Glutamatergic neuron (in vitro differentiated cells): ENCODE measurements around the gene COL16A1. TPM values are rescaled to one million over a fixed set of nuclear protein-coding genes. Genes with fewer than 3 reads are reported as not detected.

Source experiments
- DNase-seq: peaks from one replicate; pipeline ENCODE4 v3.0.0; 2022
- H3K27ac Mint-ChIP-seq: one replicate; pipeline ENCODE4 v1.8.0; 2020; ENCODE audit warnings: mild to moderate bottlenecking, mixed read lengths, inconsistent platforms; ENCODE audit not compliant: unreplicated experiment
- H3K27me3 Mint-ChIP-seq: one replicate; pipeline ENCODE4 v1.8.0; 2020; ENCODE audit warnings: mild to moderate bottlenecking, moderate library complexity, mixed read lengths, inconsistent platforms; ENCODE audit not compliant: unreplicated experiment
- H3K36me3 Mint-ChIP-seq: one replicate; pipeline ENCODE4 v1.8.0; 2020; ENCODE audit warnings: mild to moderate bottlenecking, mixed read lengths, inconsistent platforms; ENCODE audit not compliant: unreplicated experiment
- H3K4me1 Mint-ChIP-seq: one replicate; pipeline ENCODE4 v1.8.0; 2020; ENCODE audit warnings: mild to moderate bottlenecking, low read depth, mixed read lengths, inconsistent platforms; ENCODE audit not compliant: unreplicated experiment
- H3K4me3 Mint-ChIP-seq: one replicate; pipeline ENCODE4 v1.8.0; 2020; ENCODE audit warnings: mild to moderate bottlenecking, mixed read lengths, inconsistent platforms; ENCODE audit not compliant: unreplicated experiment
- H3K9me3 Mint-ChIP-seq: one replicate; pipeline ENCODE4 v1.8.0; 2020; ENCODE audit warnings: mild to moderate bottlenecking, moderate library complexity, mixed read lengths, inconsistent platforms; ENCODE audit not compliant: unreplicated experiment
- total RNA-seq: library from RNA; stranded (reverse); fragmentation: NEBNext Ultra II Directional; extraction: Animal tissue kit (Norgen Biotek cat#: 25700); gene quantifications from one replicate; pipeline ENCODE4 v1.2.1, GENCODE V29; 2021; ENCODE audit not compliant: unreplicated experiment
- TF ChIP-seq, protein P1 (sequence below): fragments of 200-600 bp; sonication (generic); IDR thresholded peaks from one replicate; pipeline ENCODE4 v1.5.0; 2021; ENCODE audit not compliant: partially characterized antibody, unreplicated experiment

The COL16A1 gene
- total RNA-seq, 1 donor from 2014 or later = 52.2 TPM

DNA sequence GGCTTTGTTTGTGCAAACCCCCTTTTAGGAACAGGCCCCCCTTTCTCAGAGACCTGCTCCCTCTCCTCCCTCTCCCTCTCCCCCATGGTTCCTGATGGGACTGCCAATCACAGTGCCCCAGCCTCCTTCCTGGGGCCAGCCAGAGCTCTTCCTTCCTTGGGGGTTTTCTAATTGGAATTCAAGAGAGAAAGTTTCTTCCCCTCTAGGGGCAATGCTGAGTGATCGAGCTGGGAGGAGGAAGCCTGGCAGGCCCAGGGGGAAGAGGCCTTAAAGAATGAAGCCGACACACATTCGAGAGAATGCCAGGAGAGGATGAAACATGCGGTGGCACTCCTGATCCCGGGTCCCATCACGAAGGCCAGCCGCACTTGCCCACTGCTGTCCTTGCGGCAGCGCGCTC, 21.3 kb upstream of the COL16A1 start:
- H3K4me3 Mint-ChIP-seq = no peak overlapping the region
- peaks cover 2% of the 10 kb centered on the region for H3K9me3 Mint-ChIP-seq
- DNase-seq = no peak
- peaks cover 6% of the 10 kb centered on the region for H3K36me3 Mint-ChIP-seq
- H3K27me3 Mint-ChIP-seq = peaks cover 5% of the 10 kb centered on the region
- no peak overlapping the region for H3K27ac Mint-ChIP-seq
- peaks cover 5% of the 10 kb centered on the region for H3K4me1 Mint-ChIP-seq
- TF ChIP-seq, protein P1, sequence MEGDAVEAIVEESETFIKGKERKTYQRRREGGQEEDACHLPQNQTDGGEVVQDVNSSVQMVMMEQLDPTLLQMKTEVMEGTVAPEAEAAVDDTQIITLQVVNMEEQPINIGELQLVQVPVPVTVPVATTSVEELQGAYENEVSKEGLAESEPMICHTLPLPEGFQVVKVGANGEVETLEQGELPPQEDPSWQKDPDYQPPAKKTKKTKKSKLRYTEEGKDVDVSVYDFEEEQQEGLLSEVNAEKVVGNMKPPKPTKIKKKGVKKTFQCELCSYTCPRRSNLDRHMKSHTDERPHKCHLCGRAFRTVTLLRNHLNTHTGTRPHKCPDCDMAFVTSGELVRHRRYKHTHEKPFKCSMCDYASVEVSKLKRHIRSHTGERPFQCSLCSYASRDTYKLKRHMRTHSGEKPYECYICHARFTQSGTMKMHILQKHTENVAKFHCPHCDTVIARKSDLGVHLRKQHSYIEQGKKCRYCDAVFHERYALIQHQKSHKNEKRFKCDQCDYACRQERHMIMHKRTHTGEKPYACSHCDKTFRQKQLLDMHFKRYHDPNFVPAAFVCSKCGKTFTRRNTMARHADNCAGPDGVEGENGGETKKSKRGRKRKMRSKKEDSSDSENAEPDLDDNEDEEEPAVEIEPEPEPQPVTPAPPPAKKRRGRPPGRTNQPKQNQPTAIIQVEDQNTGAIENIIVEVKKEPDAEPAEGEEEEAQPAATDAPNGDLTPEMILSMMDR = no peak

DNA sequence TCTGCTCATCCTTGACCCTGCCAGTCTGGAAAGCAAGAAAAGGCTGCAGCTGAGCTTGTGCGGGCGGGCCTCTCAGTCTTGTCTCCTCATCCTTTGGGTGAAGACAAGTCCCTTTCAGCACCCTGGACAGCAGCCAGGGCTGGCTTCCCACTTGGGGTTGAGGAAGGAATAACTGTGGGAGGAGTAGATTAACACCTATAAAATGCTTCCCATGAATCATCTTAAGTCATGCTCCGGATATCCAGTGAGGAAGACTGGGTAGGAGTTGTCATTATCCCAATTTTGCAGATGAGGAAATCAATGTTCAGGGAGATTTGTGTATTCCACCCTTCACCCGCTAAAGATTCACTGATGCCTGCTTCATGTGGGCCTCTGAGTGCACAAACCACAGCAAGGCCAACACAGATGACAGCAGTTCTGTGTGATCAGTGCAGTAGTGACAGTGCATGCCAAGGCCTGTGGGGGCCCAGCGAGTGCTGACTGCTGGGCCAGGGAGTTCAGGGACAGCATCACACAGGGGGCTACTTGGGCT, 20.1 kb upstream of the COL16A1 start:
- Mint-ChIP-seq H3K27me3 (peaks cover 3% of the 10 kb centered on the region), H3K9me3 (peaks cover 2% of the 10 kb centered on the region), H3K36me3 (peaks cover 6% of the 10 kb centered on the region), H3K4me1 (peaks cover 6% of the 10 kb centered on the region), H3K4me3 (peak overlapping the region; percentile 2), H3K27ac (no peak overlapping the region)
- DNase-seq = no peak
- TF ChIP-seq, protein P1 = no peak

DNA sequence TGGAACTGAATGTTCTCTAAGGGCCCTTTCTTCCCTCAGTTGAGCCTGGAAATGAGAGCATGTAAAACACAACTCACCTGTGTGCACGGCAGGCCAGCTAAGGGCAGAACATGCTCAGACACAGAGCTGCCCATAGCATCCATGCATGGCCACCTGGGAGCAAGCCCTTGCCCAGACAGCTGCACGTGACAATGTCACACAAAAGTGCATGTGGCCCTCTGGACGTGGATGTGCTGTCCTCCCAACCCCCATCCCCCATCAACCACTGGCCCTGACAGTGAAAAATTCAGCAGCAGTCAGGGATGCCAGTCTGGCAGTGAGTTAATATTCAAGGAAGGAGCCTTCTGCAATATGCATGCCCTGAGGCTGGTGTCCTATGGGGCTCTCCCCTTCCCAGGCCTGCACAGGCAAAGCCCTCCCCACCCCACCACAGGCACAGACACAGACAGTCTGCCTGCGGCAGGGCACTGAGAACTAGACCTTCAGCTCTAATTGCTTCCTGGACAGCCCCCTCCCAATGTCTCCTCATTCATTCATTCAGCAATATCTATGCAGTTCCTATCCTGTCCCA, 14.6 kb upstream of the COL16A1 start:
- H3K4me1 Mint-ChIP-seq = peaks cover 33% of the 10 kb centered on the region
- H3K27me3 Mint-ChIP-seq = peaks cover 6% of the 10 kb centered on the region
- peaks cover 6% of the 10 kb centered on the region for H3K36me3 Mint-ChIP-seq
- peak overlapping the region; percentile 59 for H3K4me3 Mint-ChIP-seq
- DNase-seq = no peak
- peaks cover 11% of the 10 kb centered on the region for H3K9me3 Mint-ChIP-seq
- TF ChIP-seq, protein P1 = no peak
- peak overlapping the region; percentile 1 for H3K27ac Mint-ChIP-seq

DNA sequence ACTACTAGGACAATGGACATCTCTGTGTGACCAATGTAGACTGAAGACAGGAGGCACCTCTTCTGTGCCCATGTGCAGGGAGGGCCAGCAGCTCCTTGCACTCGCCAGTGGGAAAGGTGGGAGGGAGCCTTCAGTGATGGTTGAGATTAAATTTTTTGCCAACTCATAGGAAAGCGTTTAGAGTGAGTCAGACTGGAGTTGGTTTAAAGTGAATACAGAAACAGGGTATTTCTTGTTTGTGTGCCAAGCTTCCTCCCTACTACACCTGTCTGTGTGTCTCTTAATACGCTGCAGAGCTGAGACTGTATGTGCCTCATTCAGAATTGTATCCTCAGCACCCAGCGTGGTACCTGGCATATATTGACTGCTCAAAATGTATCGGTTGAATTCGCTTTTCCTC, 13.5 kb upstream of the COL16A1 start:
- Mint-ChIP-seq H3K4me1 (peaks cover 34% of the 10 kb centered on the region), H3K27ac (peak overlapping the region; percentile 36), H3K36me3 (peaks cover 3% of the 10 kb centered on the region), H3K9me3 (peaks cover 11% of the 10 kb centered on the region), H3K27me3 (peaks cover 6% of the 10 kb centered on the region), H3K4me3 (no peak overlapping the region)
- DNase-seq = no peak
- TF ChIP-seq, protein P1 = no peak

DNA sequence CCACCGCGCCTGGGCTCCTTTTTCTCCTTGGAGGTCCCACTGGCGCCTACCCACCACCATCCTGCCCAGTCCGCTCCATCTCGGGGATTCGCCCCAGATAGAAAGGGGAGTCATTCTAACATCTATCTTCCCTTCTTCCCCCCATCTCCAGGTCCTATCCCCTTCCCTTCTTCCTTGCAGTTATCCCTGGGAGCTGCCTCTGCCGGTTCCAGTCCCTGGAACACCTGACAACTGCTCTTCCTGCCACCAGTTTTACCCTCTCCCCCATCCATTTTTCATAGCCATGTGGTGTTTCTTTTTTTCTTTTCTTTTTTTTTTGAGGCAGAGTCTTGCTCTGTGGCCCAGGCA, 12.0 kb upstream of the COL16A1 start:
- Mint-ChIP-seq H3K4me1 (peaks cover 38% of the 10 kb centered on the region), H3K4me3 (peak overlapping the region; percentile 74), H3K27ac (no peak overlapping the region), H3K27me3 (peaks cover 3% of the 10 kb centered on the region), H3K36me3 (no peaks in the 10 kb centered on the region), H3K9me3 (peaks cover 9% of the 10 kb centered on the region)
- TF ChIP-seq, protein P1 = peak; percentile 6
- no peak for DNase-seq
